Measurements from ENCODE around the gene UBE2V1.

- TF ChIP-seq FOXM1 (IDR thresholded peaks at IDR 0.05; ENCODE audit: borderline replicate concordance) (no peak), SP1 (IDR thresholded peaks at IDR 0.05) (no peak), ELF4 (IDR thresholded peaks at IDR 0.05) (no peak), NFRKB (IDR thresholded peaks at IDR 0.05) (no peak)
These were observed 8.9 kb upstream of the UBE2V1 start for GRCh38 chr20:50121858-50122271.
